Sciatic nerve (tissue), 2 donors: ENCODE measurements around the gene VPS33B. TPM values are rescaled to one million over a fixed set of nuclear protein-coding genes. Genes with fewer than 3 reads are reported as not detected.

Source experiments
- ATAC-seq: fragments of 200-7000 bp; cut with Tn5 transposase; one replicate; pipeline ENCODE4 v1.9.1; 2020; ENCODE audit warnings: mild to moderate bottlenecking, moderate library complexity
- DNase-seq: peaks from one replicate; pipeline ENCODE4 v3.0.0-alpha.2; 2020; ENCODE audit warnings: low spot score
- intact Hi-C: fragments of 100-400 bp; cut with DNase I; formaldehyde crosslinking; loops from one replicate; pipeline ENCODE4 v1.14.2; 2022
- total RNA-seq: library from RNA; stranded (reverse); fragmentation: NEBNext Ultra II Directional; extraction: Animal tissue kit (Norgen Biotek cat#: 25700); gene quantifications from one replicate; pipeline ENCODE4 v1.2.1, GENCODE V29; 2021
- donor health status: DM: no; HTN: no; CAD: no.
- donor health status: DM: no; HTN: no; CAD: no.

Gene VPS33B
- total RNA-seq, 1 donor from 2014 or later: 13.0 TPM

DNA sequence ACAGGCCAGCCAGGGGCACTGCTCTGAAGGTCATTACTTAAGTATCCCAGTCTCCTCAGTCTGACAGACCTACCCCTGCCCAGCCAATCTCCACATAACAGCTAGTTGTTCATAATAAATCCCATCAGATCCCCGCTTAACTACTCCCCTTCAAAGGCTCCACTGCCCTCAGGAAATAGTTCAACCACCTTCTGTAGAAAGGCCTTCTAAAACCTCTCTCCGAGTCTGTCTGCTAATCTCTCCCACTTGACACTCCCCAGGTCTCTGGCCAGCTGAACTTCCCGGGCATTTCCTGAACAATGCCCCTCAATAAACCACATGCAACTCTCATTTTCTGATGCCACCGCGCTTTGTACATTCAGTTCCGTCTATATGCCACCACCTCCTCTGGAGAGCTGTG lies 34.1 kb downstream of the VPS33B start:
- DNase-seq: no peak
- ATAC-seq: no peak
- intact Hi-C loops: no loop called here

- intact Hi-C loops: no loop called here
- ATAC-seq: no peak
Measured at GRCh38 chr15:90987561-90988141, 34.7 kb downstream of the VPS33B start.

DNA sequence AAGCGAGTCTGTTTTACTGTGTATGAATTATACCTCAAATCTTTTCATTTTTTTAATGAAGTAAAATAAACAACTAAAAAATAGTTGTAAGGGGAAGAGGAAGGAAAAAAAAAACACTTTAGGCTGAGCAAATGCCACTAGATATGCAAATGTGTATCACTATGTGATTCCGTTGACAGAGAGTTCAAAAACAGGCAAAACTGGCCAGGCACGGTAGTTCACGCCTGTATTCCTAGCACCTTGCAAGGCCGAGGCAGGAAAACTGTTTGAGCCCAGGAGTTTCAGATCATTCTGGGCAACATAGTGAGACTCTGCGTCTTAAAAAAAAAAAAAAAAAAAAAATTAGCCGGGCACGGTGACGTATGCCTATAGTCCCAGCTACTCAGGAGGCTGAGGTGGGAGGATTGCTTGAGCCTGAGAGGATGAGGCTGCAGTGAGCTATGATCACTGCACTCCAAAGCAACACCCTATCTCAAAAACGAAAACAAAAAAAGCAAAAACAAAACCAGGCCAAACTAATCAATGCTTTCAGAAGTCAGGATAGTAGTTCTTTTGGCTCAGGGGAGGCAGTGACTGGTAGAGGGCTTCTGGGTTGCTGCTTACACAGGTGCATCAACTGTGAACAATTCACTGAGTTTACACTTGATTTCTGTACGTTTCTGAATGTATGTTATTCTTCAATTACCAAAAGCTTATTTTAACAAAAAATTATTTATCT lies 35.4 kb downstream of the VPS33B start:
- intact Hi-C loops: no loop called here
- ATAC-seq (no peak), DNase-seq (no peak)

More at GRCh38 chr15:90987561-90988141, 34.7 kb downstream of the VPS33B start:
- DNase-seq: no peak

DNA sequence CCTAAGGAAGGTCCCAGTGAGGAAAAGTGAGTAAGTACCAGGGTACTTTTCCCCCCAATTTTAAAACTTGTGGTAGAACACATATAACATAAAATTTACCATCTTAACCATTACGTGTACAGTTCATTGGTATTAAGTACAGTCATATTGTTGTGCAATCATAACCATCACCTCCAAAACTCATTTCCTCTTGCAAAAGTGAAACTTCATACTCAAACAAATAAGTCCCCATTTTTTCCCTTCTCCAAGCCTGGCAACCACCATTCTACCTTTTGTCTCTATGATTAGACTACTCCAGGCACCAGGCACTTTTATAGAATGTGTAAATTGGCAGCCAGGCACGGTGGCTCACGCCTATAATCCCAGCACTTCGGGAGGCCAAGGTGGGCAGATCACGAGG lies 40.3 kb downstream of the VPS33B start:
- ATAC-seq (no peak), DNase-seq (no peak)
- intact Hi-C loops: no loop called here

DNA sequence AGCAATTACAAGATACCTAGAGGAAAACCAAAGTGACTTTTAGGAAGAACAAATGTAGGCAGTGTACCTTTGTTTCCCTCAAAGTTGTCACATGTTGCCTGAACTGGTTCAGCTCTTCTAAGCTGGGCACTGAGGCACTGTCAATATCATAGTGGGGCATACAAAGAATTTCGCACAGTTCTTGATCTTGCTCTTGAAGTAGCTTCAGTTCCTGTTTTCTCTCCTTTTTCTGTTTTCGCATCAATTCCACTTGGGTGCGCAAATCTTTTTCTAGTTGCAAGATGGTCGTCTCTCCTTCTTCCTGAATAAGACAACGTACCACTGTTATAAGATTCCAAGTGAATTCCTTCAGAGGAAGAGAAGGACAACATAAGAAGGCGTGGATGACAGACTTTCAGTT lies 40.7 kb downstream of the VPS33B start:
- DNase-seq (no peak), ATAC-seq (no peak)
- intact Hi-C loops: no loop called here

DNA sequence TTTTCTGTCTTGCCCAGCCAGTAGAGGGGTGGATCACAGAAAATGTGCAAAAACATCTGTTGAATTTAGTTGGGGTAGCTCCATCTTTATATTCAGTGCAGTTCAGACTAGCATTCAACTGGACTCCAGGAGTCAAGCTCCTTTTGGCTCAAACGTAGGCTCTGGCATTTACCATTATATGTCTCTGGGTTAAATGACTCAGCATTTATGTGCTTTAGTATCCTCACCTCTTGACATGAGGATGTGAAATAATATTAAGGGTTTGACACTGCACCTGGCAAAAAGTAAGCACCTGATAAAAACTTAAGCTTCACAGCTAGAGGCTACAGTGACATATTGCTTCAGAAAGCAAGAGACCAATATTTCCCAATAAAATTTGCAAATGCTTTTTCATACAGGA lies 42.8 kb downstream of the VPS33B start:
- intact Hi-C loops: no loop called here
- DNase-seq: no peak
- no peak for ATAC-seq

DNA sequence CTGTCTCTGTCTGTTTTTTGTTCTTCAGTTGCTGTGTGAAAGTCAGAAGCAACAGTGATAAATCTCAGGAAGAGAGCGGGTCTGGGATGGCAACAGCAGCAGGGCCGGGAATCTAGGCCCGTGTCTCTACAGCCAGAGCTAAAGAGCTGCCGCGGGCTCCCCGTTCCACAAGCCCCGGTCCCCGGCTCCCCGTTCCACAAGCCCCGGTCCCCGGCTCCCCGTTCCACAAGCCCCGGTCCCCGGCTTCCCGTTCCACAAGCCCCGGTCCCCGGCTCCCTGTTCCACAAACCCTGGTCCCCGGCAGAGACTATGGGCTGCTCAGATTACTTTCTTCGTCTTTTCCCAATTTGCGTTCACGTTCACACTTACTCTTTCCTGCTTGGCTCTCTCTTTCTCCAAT lies 48.2 kb downstream of the VPS33B start:
- intact Hi-C loops: no loop called here
- DNase-seq (no peak), ATAC-seq (no peak)

DNA sequence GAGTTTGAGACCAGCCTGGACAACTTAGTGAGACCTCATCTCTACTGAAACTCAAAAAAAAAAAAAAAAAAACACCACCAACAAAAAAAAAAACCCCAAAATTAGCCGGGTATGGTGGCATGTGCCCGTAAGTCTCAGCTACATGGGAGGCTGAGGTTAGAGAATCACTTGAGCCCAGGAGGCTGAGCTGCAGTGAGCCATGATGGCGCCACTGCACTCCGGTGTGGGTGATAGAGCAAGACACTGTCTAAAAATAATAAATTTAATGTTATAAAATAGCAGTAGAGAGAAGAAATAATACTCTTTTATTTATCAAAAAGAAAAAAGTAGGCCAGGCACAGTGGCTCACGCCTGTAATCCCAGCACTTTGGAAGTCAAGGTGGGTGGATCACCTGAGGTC lies 50.3 kb downstream of the VPS33B start:
- ATAC-seq: no peak
- DNase-seq: no peak
- intact Hi-C loops: no loop called here

DNA sequence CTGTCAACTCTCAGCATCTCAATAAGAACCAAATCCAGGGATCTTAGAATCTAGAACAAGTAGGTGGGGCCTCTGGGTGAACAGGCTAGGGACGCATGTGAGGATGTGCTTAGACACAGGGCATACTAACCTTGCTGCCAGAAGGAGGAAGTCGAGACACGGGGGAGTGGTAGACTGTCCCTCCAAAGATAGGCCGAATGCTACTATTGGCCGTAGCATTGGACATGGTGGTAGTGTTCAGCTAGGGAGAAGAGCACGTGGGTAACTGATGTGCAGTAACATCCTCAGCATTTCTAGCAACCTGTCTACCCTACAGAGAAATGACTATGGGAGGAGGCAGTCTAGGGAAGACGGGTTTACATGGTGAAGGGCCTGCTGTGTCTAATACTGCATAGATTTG lies 52.1 kb downstream of the VPS33B start:
- ATAC-seq: no peak
- DNase-seq: no peak
- intact Hi-C loops: no loop called here

DNA sequence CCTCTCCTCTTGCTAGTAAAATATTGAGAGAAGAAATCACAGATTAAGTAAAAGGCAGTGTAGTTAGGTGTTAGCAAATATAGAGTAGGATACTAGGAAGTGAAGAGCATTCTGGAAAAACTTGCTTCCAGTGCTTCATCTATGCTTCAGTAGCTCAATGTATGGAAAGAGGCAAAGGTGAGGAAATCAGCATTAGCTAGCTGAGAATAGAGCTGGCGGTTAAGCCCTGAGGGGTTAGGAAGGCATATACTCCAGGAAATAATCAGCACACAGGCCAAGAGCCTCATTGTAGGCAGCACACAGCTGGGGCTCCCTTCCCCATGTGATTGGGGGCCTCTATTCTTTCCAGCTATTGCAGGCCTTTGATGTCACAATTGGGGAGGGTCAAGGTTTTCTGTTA lies 54.0 kb downstream of the VPS33B start:
- ATAC-seq (no peak), DNase-seq (no peak)
- intact Hi-C loops: no loop called here

GRCh38 chr15:90967206-90967605 lies 55.2 kb downstream of the VPS33B start:
- ATAC-seq: no peak

GRCh38 chr15:90966262-90966661 lies 56.1 kb downstream of the VPS33B start:
- intact Hi-C loops: no loop called here
- DNase-seq: no peak
- ATAC-seq: no peak

More at GRCh38 chr15:90967206-90967605, 55.2 kb downstream of the VPS33B start:
- no peak for DNase-seq
- intact Hi-C loops: no loop called here

DNA sequence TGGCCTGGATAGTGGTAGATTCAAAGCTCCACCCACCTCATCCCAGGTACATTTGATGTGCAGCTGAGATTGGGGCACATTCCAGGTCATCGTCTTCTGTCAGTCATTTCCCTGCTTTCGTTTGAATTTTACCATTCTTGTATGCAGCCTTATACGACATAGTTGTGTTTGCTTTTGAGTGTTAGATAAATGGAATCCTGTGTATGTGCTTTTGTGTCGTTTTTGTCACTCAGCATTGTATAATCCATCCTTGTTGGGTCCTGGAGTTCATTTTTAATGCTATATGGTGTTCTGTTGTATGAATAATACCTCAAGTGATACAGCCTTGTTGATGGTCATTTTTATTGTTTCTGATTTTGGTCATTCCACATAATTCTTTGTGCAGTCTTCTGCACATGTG lies 60.4 kb downstream of the VPS33B start:
- intact Hi-C loops: no loop called here
- ATAC-seq (no peak), DNase-seq (no peak)

- ATAC-seq (peak; percentile 28), DNase-seq (no peak)
- intact Hi-C loops: no loop called here
Measured at GRCh38 chr15:90960298-90961091, 61.9 kb downstream of the VPS33B start.

DNA sequence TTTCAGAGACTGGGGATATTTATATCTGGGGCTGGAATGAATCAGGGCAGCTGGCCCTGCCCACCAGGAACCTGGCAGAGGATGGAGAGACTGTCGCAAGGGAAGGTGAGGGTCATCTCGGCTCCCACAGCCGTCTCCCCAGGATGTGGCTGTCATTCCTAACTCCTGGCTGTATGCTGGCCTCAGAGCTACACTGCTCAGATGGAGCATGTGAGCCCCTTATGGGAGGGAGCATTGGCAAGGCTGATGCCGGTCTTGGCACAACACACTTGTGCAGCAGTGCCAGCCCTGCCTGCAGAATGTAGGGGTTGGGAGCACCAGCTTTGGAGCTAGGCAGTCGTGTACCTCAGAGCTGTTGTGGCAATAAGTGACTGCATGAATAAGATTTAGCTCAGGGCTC lies 62.5 kb downstream of the VPS33B start:
- ATAC-seq: peak; percentile 16
- intact Hi-C loops: no loop called here
- no peak for DNase-seq

DNA sequence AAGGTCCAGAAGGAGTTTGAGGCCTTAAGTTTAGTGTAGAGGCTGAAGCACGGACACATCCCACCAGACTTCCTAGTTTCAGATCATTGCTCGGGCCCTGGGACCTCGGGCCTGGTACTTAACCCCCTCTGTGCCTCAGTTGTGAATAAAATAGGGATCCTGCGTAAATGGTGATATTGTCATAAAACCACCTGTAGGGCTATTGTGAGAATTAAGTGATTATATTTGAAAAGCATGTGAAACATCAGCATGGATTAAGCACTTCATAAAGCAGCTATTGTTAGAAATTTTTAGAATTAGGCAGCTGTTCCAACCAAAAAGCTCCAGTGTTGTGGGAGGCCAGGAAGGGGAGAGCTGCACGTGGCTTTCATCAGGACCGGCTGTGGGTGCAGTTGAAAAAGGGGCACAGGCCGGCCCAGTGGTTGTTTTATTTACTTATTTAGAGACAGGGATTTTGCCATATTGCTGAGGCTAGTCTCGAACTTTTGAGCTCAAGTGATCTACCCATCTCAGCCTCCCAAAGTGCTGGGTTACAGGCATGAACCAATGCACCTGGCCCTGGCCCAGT lies 63.3 kb downstream of the VPS33B start:
- no peak for ATAC-seq
- intact Hi-C loops: no loop called here
- DNase-seq: no peak

DNA sequence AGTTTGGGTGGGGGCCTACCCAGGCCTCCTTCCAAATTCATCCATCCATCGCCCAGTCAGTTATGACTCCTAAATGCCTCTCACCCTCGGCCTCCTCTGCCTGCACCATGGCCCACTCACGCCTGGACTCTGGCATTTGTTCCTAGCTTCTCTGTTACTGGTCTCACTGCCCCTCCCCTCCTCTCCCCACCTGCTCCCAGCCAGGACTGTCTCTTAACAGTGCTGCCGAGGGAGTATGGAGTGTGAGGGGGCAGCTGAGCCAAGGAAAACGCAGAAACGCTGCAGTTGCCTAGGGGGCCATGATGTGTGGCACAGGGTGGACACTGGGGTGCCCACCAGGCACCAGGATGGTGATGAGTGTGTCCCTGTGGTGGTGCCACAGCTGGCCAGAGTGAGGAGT lies 64.6 kb downstream of the VPS33B start:
- DNase-seq (no peak), ATAC-seq (no peak)

DNA sequence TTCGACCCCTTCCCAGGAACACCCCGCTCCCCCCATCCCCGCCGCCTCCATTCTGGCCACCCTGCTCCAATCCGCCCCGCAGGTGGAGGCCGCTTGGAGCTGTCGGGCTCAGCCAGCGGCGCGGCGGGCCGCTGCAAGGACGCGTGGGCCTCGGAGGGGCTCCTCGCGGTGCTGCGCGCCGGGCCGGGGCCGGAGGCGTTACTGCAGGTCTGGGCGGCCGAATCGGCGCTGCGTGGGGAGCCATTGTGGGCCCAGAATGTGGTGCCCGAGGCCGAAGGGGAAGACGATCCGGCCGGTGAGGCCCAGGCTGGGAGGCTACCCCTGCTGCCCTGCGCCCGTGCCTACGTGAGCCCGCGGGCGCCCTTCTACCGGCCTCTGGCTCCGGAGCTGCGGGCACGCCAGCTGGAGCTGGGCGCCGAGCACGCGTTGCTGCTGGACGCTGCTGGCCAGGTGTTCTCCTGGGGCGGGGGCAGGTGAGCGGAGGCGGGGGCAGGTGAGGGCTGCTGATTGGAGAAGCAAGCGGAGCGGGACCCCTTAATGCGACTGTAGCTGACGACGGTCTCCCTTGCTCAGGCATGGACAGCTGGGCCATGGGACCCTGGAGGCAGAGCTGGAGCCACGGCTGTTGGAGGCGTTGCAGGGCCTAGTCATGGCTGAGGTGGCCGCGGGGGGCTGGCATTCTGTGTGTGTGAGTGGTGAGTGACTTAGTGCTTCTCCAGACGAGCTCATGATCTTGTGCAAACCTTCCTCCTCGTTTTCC lies 65.2 kb downstream of the VPS33B start:
- DNase-seq (no peak), ATAC-seq (no peak)
- intact Hi-C loops: no loop called here

More for the DNA sequence above, 64.6 kb downstream of the VPS33B start:
- intact Hi-C loops: no loop called here
